ENCODE results near the gene MTAP. TPM values are rescaled to one million over a fixed set of nuclear protein-coding genes. Genes with fewer than 3 reads are reported as not detected.

The MTAP gene
- total RNA-seq, 1 donor from 2014 or later, result 42.5 TPM

DNA sequence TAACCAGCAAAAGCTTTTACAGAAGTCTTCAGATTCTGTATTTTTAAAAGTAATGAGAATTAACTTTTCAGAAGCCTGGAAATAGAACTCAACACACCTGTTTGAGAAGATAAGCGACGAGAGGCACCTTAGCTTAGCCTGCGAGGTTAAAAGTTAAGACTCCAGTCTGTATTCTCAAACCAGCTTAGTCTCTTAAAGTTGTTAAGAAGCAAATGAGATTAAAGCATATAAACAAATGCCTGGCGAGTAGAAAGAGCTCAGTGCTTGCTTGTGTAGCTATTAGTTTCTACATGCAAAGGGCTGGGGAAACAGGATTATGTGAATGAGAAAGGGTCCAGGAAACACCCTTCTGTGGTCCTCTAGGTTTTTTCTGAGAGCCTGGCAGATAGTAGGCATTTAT is 51.7 kb downstream of the MTAP start:
- no peak overlapping the region for H3K4me3 Mint-ChIP-seq (ENCODE audit: unreplicated experiment)
- H3K27me3 Mint-ChIP-seq (ENCODE audit: unreplicated experiment), result no peaks in the 10 kb centered on the region
- H3K27ac Mint-ChIP-seq (ENCODE audit: unreplicated experiment), result no peak overlapping the region
- H3K4me1 Mint-ChIP-seq (ENCODE audit: unreplicated experiment), result peaks cover 8% of the 10 kb centered on the region
- TF ChIP-seq, protein P1, sequence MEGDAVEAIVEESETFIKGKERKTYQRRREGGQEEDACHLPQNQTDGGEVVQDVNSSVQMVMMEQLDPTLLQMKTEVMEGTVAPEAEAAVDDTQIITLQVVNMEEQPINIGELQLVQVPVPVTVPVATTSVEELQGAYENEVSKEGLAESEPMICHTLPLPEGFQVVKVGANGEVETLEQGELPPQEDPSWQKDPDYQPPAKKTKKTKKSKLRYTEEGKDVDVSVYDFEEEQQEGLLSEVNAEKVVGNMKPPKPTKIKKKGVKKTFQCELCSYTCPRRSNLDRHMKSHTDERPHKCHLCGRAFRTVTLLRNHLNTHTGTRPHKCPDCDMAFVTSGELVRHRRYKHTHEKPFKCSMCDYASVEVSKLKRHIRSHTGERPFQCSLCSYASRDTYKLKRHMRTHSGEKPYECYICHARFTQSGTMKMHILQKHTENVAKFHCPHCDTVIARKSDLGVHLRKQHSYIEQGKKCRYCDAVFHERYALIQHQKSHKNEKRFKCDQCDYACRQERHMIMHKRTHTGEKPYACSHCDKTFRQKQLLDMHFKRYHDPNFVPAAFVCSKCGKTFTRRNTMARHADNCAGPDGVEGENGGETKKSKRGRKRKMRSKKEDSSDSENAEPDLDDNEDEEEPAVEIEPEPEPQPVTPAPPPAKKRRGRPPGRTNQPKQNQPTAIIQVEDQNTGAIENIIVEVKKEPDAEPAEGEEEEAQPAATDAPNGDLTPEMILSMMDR (IDR thresholded peaks at IDR 0.05), result no peak
- H3K9me3 Mint-ChIP-seq (ENCODE audit: unreplicated experiment), result no peaks in the 10 kb centered on the region
- no peak for DNase-seq (ENCODE audit: extremely low spot score, unreplicated experiment)
- H3K36me3 Mint-ChIP-seq (ENCODE audit: unreplicated experiment), result peaks cover 50% of the 10 kb centered on the region

DNA sequence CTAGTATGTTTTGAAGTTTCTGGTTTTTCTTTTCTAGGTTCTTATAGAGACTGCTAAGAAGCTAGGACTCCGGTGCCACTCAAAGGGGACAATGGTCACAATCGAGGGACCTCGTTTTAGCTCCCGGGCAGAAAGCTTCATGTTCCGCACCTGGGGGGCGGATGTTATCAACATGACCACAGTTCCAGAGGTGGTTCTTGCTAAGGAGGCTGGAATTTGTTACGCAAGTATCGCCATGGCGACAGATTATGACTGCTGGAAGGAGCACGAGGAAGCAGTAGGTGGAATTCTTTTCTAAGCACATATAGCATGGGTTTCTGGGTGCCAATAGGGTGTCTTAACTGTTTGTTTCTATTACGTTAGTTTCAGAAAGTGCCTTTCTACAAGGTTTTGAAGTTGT is 52.2 kb downstream of the MTAP start:
- H3K36me3 Mint-ChIP-seq (ENCODE audit: unreplicated experiment), result peaks cover 52% of the 10 kb centered on the region
- no peak overlapping the region for H3K27ac Mint-ChIP-seq (ENCODE audit: unreplicated experiment)
- DNase-seq (ENCODE audit: extremely low spot score, unreplicated experiment), result no peak
- no peaks in the 10 kb centered on the region for H3K27me3 Mint-ChIP-seq (ENCODE audit: unreplicated experiment)
- H3K9me3 Mint-ChIP-seq (ENCODE audit: unreplicated experiment), result no peaks in the 10 kb centered on the region
- no peak overlapping the region for H3K4me3 Mint-ChIP-seq (ENCODE audit: unreplicated experiment)
- TF ChIP-seq, protein P1 (IDR thresholded peaks at IDR 0.05), result no peak
- peaks cover 8% of the 10 kb centered on the region for H3K4me1 Mint-ChIP-seq (ENCODE audit: unreplicated experiment)

- Mint-ChIP-seq H3K4me3 (ENCODE audit: unreplicated experiment) (no peak overlapping the region), H3K4me1 (ENCODE audit: unreplicated experiment) (peaks cover 8% of the 10 kb centered on the region), H3K9me3 (ENCODE audit: unreplicated experiment) (no peaks in the 10 kb centered on the region), H3K27ac (ENCODE audit: unreplicated experiment) (no peak overlapping the region), H3K27me3 (ENCODE audit: unreplicated experiment) (no peaks in the 10 kb centered on the region), H3K36me3 (ENCODE audit: unreplicated experiment) (peaks cover 55% of the 10 kb centered on the region)
- no peak for DNase-seq (ENCODE audit: extremely low spot score, unreplicated experiment)
- TF ChIP-seq, protein P1 (IDR thresholded peaks at IDR 0.05), result no peak
Measured at GRCh38 chr9:21856301-21857094, 54.1 kb downstream of the MTAP start.

DNA sequence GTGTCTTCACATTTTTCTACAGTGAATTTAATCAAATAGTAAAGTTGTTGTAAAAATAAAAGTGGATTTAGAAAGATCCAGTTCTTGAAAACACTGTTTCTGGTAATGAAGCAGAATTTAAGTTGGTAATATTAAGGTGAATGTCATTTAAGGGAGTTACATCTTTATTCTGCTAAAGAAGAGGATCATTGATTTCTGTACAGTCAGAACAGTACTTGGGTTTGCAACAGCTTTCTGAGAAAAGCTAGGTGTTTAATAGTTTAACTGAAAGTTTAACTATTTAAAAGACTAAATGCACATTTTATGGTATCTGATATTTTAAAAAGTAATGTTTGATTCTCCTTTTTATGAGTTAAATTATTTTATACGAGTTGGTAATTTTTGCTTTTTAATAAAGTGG is 60.4 kb downstream of the MTAP start:
- no peak for DNase-seq (ENCODE audit: extremely low spot score, unreplicated experiment)
- TF ChIP-seq, protein P1 (IDR thresholded peaks at IDR 0.05), result no peak
- Mint-ChIP-seq H3K9me3 (ENCODE audit: unreplicated experiment) (peaks cover 3% of the 10 kb centered on the region), H3K27ac (ENCODE audit: unreplicated experiment) (no peak overlapping the region), H3K36me3 (ENCODE audit: unreplicated experiment) (peaks cover 58% of the 10 kb centered on the region), H3K4me1 (ENCODE audit: unreplicated experiment) (no peaks in the 10 kb centered on the region), H3K4me3 (ENCODE audit: unreplicated experiment) (no peak overlapping the region), H3K27me3 (ENCODE audit: unreplicated experiment) (no peaks in the 10 kb centered on the region)

DNA sequence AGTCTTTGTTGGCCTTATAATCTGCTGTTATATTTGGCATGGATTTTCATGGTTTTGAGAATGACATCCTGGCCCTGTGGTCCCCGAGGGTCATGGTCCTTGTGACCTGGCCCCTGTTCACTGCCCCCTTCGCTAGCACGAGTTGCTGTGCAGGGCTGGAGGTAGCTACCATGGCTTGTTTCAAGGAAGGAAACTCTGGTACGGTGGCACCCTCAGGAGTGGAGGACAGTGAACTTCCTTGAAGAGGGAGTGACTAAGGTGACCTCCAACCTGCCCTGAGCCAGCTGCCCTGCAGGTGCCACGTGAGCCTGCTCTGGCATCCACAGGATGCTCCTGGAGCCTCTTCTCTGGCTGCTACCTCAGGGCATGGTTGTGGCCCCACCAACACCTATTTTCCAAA is 62.1 kb downstream of the MTAP start:
- H3K36me3 Mint-ChIP-seq (ENCODE audit: unreplicated experiment), result peaks cover 46% of the 10 kb centered on the region
- TF ChIP-seq, protein P1 (IDR thresholded peaks at IDR 0.05), result no peak
- DNase-seq (ENCODE audit: extremely low spot score, unreplicated experiment), result no peak

More for the DNA sequence above, 62.1 kb downstream of the MTAP start:
- Mint-ChIP-seq H3K27me3 (ENCODE audit: unreplicated experiment) (no peaks in the 10 kb centered on the region), H3K4me3 (ENCODE audit: unreplicated experiment) (no peak overlapping the region), H3K4me1 (ENCODE audit: unreplicated experiment) (no peaks in the 10 kb centered on the region), H3K9me3 (ENCODE audit: unreplicated experiment) (peaks cover 3% of the 10 kb centered on the region), H3K27ac (ENCODE audit: unreplicated experiment) (no peak overlapping the region)
